Measurements from ENCODE around the gene MAP7D2.

GRCh38 chrX:20042221-20042620 is 74.5 kb downstream of the MAP7D2 start:
- no peak for TF ChIP-seq POLR2A (IDR thresholded peaks at IDR 0.05)
- no peak for TF ChIP-seq CTCF (IDR thresholded peaks at IDR 0.05)
- no peak for TF ChIP-seq EP300 (IDR thresholded peaks at IDR 0.05)

Measured in ovary (tissue), 3 donors.